PC-9 (cell line): ENCODE measurements around the gene MTA3.

Experiments used
- CTCF ChIP-seq: fragments of 200-600 bp; sonication (generic); conservative IDR thresholded peaks from 2 replicates; pipeline ENCODE4 v1.6.1; 2017; ENCODE audit warnings: mixed run types, antibody characterized with exemption, mild to moderate bottlenecking, moderate library complexity
- EZH2 ChIP-seq: fragments of 200-600 bp; sonication (generic); IDR thresholded peaks from 2 replicates; pipeline ENCODE4 v1.8.0; 2017; ENCODE audit warnings: antibody characterized with exemption, low read depth

DNA sequence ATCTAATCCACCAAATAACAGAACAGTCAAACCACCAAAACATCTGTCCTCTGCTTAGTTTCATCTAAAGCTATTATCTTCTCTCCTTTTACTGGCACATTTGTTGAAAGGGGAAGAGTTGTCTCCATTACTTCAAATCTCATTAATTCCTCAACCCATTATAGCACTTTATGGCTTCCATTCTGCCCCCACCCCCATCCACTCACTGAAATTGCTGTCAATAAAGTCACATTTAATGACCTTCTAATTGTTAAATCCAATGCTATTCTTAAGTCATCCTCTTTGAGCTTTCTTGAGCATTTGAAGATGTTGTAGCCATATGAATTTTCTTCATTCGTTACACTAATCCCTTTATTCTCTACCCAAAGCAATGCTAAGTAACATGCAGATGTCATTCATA, 190.3 kb downstream of the MTA3 start:
- no peak for TF ChIP-seq CTCF
- no peak for TF ChIP-seq EZH2
